GF-D8 (cell line): ENCODE measurements around the gene TSGA10.
"Not testable (repeated sequence)": the region's sequence is repeated elsewhere in the genome, so short reads cannot be mapped to it uniquely, and the experiment has no call there.

Experiments
- DNase-seq: peaks from one replicate; lab custom pipeline; 2025; lab: John Stamatoyannopoulos, UW

TSGA10 gene

DNA sequence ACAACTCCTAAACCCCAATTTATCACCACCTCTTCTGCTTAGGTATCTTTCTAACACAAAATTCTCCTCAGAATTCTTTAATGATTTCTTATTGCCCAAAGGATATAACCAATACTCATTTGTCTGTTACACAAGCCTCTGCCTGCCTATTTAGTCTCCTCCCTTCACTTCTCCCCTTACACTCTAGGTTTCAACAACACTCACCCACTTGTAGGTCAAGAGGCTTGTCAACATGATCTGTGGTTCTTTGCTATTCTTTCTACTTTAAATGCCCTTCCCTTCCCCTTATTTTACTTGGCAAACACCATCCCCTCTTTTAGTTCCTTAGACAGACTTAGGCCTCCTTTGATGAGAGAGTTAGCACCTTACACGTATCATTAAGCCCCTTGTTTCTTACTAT is 82.2 kb downstream of the TSGA10 start:
- DNase-seq: no peak

DNA sequence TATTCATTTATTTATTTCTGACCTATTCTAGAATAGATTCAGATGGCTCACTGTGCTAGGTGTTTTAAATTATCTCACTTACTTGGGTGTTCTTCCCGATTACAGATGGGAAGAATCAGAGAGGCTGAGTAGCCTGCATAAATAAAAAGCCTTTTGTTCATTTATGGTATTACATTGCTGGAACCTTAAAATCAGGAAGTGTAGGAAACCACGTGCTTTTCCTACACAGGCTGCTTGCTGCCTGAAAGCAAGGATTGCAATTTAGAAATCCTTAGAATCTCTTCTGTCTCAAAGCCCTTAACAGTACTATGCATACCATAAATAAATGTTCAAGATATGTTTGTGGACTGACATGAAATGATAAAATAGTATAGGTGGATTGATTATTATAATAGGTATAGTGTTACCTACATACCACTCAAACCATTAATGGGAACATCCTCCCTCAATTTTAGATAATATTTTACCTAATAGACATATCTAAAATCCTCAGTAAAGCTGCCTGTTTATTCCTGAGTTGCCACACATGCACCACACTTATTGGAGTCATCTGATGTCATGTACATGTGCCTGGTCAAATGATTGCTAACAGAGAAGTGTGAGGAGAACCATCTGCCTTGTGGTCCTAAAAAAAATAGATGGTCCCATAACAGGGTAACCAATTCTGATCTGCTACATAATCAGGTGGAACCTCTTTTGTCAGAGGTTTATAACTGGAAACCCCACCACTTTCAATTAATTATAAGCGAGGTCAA is 86.7 kb downstream of the TSGA10 start:
- DNase-seq: peak; percentile 24

DNA sequence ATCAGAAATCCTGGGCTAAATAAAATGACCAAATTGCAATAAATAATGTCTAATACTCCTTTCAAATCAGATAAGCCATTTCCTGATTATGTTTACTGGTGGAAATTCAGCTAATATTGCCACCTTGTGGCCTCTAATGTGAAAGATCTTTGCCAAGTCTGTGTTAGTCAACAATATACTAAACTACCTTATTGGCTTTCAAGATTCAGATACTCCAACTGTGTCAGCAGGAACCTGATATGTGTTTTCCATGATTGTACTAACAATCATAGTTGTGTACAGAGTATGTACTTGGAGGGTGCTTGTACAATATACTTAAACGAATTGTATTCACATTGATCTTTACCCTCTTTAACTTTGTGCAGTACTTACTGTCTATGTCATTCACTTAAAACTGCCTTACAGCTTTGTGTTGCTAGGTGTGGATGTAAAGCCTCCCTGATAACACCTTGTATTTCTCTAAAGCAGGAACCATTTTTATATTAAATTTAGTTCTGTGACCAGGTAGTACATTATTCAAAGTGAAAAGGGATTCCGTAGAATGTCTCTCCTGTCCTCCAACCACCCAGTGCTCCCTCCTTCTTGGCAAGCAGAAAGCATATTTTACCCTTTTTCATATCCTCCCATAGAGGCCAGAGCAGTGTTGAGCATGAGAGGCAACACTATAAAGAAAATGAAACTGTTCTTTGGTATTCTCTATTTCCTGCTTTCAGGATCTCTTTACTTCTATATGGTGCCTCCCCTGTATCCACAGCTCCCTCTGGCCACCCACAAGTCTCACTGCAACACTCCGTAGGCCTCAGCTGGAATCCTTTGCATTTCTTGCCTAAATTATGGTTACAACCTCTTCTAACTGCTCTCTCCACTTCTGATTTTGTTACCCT is 88.4 kb downstream of the TSGA10 start:
- peak; percentile 56 for DNase-seq

DNA sequence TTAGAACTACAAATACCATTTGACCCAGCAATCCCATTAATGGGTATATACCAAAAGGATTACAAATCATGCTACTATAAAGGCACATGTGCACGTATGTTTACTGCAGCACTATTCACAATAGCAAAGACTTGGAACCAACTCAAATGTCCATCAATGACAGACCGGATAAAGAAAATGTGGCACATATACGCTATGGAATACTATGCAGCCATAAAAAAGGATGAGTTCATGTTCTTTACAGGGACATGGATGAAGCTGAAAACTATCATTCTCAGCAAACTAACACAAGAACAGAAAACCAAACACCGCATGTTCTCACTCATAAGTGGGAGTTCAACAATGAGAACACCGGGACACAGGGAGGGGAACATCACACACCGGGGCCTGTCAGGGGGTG is 105.6 kb downstream of the TSGA10 start:
- DNase-seq: not testable (repeated sequence)

DNA sequence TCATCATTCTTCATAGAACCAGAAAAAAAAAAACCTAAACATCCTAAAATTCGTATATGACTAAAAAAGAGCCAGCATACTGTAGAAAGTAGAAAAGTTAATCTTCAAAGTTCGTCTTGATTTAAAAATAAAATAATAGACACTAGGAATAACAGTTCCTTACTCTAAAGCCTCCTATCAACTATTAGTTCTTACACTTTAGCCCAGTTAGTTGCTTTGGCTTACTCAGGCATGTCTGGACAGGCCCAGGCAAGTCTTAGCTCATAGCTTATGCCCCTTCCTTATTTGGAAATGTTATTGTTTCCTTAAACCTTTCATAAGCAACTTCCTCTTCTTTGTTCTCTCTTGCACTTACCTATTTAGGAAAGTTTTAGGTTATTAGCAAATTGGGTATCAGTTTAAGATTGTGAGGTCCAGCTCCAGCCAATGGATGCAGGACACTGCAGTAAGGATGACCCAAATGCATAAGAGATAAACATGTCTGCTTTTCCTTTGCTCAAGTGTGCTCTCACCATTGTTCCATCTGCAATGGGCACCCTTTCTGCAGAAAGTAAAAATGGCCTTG is 113.9 kb downstream of the TSGA10 start:
- peak; percentile 5 for DNase-seq

DNA sequence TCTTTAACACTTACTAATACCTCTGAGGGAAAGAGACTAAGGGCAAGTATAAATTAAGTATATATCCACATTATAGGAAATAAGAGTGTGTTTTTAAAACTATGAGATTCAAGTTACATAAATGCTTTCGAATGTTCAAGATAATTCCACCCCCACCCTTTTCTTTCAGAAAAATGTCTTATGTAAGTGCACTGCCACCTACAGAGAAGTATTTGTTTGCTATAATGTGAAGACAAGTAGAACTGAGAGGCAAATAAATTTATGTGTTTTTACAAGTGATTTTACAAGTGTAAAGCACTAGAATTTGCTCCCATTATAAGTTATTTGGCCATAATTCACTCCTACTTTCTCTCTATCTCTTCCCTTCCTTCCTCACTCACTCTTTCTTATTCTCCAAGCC is 118.8 kb downstream of the TSGA10 start:
- DNase-seq: no peak

DNA sequence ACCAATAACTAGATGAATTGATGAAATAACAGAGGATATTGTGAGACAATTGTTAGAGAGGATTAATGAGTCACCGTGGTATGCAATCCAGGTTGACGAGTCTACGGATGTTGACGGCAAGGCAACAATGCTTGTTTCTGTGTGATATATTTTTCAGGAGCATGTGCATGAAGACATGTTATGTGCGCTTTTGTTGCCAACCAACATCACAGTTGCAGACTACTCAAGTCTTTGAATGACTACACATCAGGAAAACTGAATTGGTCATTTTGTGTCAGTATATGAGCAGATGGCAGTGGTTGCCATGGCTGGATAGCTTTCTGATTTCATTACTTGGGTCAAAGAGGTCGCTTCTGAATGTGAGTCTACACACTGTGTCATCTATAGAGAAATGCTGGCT is 122.0 kb downstream of the TSGA10 start:
- DNase-seq: no peak

DNA sequence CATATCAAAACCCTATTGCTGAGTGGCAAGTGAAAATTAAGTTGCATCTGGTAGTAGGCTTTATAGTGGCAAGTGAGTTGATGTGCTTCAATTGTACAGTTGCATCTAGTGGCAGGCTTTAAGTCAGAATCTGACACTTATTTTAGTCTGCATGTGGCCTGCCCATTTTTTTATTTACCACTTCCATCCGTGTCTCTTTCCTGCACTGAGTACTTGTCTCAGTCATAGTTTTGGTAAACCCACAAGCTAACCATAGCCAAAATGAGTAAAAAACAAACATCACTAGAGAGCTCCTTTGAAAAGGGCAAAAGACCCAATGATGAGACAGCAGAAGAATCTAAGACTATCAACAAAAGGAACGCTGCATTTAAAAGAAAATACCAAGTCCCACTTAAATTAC is 122.7 kb downstream of the TSGA10 start:
- DNase-seq: no peak

DNA sequence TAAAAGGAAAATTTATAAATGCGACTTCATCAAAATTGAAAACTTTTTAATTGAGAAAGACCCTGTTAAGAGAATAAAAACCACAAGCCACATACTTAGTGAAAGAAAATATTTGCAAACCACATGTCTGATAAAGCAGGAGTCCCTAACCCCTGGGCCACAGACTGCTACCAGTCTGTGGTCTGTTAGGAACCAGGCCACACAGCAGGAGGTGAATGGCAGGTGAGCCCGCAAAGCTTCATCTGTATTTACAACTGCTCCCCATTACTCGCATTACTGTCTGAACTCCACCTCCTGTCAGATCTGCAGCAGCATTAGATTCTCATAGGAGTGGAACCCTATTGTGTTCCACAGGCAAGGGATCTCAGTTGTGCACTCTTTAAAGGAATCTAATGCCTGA is 123.3 kb downstream of the TSGA10 start:
- DNase-seq: no peak

DNA sequence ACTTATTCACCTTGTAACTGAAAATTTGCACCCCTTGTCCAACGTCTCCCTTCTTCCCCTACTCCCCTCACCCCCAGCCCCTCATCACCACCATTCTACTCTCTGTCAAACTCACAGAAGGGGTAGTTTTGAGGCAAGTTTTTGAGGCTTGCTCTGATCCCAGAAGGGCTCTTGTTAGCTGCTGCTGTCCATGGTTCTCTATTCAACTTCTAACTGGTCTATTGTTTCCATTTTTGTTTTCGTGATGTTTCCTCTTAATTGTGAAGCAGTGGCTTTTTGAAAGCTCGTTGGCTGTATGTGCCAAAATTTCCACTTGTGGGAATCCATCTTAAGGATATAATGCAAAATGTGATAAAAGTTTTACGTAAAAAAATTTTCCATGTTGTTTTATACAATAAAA is 126.2 kb downstream of the TSGA10 start:
- DNase-seq: no peak

DNA sequence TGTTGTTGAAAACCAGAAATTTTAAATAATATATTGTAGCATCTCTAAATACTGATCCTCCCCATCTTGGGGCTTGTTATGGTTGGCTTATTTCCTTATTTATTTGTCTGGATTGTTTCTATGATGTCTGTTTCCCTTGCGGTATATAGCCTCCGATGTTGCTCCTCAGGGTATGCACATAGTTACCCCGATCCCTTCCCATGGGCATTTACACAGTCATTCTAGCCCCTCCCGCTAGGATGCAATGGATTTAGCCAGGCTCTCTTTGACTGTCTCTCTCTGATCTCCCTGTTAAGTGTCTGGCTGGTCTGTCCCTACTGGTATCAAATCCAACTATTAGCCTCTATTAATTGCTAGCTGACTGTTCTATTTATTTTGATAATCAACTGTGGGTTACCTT is 126.9 kb downstream of the TSGA10 start:
- DNase-seq: no peak

DNA sequence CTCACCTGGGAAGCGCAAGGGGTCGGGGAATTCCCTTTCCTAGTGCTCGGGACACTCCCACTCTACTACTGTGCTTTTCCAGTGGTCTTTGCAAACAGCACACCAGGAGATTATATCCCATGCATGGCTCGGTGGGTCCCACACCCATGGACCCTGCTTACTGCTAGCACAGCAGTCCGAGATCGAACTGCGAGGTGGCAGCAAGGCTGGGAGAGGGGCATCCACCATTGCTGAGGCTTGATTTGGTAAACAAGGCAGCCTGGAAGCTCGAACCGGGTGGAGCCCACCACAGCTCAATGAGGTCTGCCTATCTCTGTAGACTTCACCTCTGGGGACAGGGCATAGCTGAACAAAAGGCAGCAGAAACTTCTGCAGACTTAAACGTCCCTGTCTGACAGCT is 154.0 kb downstream of the TSGA10 start:
- DNase-seq: no peak

DNA sequence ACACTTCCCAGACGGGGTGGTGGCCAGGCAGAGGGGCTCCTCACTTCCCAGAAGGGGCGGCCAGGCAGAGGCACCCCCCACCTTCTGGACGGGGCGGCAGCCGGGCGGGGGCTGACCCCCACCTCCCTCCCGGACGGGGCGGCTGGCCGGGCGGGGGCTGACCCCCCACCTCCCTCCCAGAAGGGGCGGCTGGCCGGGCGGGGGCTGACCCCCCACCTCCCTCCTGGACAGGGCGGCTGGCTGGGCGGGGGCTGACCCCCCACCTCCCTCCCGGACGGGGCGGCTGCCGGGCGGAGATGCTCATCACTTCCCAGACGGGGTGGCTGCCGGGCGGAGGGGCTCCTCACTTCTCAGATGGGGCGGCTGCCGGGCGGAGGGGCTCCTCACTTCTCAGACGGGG is 166.0 kb downstream of the TSGA10 start:
- not testable (repeated sequence) for DNase-seq

DNA sequence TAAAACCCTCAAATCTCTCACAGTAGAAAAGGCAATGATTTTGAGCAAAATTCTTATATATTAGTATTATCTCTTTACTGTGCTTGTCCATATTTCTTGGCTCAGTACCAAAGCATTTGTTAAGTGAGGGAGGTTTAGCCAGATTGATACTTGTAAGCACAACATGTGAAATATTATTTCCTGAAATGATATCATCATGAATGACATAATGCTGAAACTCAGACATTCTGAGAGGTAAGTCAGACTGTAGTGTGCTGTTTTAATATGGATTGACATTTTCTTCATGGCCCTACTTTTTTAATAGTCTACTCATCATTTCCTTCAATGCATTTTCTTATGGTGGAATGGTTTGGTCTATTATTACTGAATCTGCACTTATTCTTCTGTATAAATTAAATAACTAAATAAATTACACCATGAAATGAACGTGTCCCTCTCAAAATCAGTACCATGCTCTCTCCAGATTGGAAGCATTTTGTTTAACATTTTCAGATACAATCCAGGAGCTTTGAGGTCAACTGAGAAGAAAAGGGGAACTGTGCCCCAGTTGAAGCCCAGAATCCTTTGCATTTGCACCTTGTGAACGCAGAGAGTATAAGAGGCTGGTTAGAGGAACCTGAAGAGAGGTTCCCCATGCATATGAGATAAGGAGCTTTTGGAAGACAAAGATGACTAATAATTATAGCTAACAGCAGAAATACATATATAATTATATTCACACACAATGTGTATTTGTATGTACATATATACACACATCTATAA is 168.7 kb downstream of the TSGA10 start:
- no peak for DNase-seq

DNA sequence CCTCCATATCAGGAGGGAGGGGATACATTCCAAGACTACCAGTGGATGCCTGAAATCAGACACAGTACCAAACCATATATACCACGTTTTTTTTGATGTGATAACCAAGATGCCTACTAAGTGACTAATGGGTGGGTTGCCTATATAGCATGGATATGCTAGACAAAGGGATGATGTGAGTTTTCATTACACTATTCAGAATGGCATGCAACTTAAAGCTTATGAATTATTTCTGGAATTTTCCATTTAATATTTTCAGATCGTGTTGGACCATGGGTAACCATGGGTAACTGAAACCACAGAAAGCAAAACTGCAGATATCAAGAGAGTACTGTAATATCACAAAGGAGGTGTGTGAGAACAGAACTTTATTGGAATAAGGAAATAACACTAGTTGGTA is 179.1 kb downstream of the TSGA10 start:
- DNase-seq: no peak

DNA sequence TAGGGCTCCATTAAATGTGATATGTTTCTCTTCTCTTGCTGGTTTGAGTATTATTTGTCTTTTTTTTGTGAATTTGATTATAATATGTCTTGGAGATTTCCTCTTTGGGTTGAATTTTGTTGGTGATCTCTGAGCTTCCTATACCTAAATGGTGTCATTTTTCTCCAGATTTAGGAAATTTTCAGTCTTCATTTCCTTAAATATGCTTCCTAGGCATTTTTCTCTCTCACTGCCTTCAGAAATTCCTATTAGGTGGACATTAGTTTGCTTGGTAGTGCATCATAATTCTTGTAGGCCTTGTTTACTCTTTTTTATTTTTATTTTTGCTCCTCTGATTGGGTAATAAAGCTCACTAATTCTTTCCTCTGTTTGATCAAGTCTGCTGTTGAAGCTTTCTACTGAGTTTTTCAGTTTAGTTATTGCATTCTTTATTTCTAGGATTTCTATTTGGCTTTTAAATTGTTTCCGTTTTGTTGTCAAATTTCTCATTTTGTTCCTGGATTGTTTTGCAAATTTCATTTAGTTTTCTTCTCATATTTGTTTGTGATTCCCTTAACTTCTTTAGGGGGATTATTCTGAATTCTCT is 182.1 kb downstream of the TSGA10 start:
- DNase-seq: no peak

DNA sequence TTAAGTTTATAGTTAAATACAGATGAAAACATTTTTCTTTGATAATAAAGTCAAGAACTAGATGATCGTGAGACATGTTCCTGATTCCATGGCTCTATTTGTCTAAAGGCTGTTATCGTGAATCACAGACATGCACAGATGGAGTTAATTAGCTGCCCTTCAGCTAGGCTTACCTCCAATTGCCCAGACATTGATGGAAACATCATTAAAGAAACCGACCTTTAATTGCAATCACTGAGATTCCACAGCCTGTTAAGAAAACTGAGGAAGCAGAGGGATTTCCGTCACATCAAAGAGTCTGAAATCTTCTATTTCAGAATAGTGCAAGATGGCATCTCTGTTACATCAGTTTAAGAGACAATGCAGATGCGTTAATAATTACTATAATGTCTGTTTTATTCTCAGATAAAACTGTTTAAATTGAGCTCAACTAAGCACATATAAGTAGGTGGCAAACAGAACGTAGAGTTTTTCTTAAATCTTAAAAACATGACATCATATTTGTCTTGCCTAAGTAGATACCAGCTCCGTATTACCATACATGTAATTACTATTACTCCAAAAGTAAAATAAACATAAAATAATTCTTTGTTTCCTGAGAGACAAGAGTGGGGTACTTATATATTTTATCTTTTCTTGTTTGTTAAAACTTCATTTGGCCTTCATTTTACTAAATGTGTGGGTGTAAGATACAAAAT is 194.8 kb downstream of the TSGA10 start:
- DNase-seq: no peak

DNA sequence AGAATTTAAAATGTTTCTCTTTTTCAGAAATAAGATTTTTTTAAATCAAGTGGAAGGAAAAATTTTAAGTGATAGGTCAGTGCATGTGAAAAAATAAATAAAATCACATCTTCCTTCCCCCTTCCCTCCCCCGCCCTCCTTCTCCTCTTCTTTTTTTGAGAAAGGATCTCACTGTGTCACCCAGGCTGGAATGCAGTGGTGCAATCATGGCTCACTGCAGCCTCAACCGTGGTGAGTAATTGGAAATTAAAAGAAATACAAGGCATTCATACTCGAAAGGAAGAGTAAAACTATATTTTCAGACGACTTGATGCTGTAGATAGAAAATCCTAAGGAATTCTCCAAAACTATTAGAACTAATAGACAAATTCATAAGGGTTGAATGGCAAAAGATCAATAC is 201.8 kb downstream of the TSGA10 start:
- no peak for DNase-seq

DNA sequence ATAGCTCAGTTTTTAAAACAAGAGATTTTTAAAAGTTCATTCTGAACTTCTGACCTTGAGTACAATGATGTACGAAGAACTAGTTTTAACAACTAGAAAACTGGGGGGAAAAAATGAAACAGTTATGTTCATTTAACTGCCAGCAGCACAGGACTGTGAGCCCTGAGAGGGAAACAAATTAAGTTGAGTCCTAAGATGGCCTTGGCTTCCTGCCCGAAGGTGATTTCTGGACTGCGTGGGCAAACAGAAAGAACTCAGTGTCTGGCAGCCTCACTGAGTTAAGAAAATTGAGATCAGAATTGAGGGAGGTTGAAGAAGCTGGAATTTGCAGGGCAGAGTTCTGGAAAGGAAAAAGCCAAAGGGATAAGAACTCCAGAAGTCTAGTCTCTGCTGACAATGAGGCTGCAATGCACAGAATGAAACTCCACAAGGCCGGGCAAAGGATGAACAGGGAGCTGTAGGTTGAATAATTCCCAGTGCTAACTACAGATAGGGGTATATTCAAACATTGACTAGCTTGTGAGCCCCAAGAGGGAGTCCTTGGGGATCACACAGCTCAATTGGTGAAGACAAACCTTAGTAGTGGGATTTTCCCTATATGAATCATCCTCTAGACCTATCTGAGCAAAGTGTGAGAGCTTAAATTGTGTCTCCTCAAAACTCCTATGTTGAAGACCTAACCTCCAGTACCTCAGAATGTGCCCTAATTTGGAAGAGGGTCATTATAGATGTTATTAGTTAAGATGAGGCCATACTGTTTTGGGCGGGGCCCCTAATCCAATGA is 205.6 kb downstream of the TSGA10 start:
- no peak for DNase-seq

DNA sequence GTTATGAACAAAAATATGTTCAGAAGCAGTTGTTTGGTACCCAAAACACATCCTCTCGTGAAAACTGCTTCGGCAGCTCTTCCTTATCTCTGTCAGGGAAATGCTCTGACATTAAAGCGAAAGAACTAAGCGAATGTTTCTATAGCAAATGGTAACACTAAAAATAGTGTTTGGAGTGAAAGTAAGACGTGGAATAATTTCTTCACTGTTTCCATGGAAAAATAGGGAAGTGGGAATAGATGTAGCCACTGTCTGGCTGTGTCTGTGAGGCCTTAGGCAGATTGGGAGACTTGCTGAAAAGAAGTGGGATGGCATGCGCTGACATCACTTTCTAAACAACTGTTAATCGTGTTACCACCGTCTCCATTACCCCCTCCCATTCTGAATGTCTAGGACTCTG is 207.2 kb downstream of the TSGA10 start:
- no peak for DNase-seq
